H1 (cell line): ENCODE results near the gene TNFRSF14. TPM values are rescaled to one million over a fixed set of nuclear protein-coding genes. Genes with fewer than 3 reads are reported as not detected.
A peak's percentile ranks its signal among the peaks of the same experiment; 100 is the strongest.

ENCODE experiments used
- CTCF ChIA-PET: fragments of 300-600 bp; sonication (Branson Sonifier 250); formaldehyde crosslinking; loops from one replicate; lab custom pipeline; 2021; ENCODE audit not compliant: partially characterized antibody; lab: Charles Lee
- POLR2A ChIA-PET: fragments of 300-600 bp; sonication (Branson Sonifier 250); formaldehyde crosslinking; loops from one replicate; lab custom pipeline; 2021; ENCODE audit warnings: inconsistent platforms; ENCODE audit not compliant: partially characterized antibody; lab: Charles Lee
- DNase-seq, 2 experiments: peaks; one replicate each; pipeline versions ENCODE4 v3.0.0 to v3.0.0-alpha.2; 2010 to 2022; ENCODE audit warnings: low spot score in 2 of 2, low read depth in 1 of 2, mixed read lengths in 1 of 2
- FAIRE-seq: peaks from 2 replicates; lab custom pipeline; 2011; peaks lifted over from hg19 to GRCh38; lab: Jason Lieb, UNC
- H2AFZ ChIP-seq: 2 replicates; pipeline ENCODE4 v1.8.1; 2012; ENCODE audit warnings: low read length, inconsistent platforms
- H2AK5ac ChIP-seq: 2 replicates; pipeline ENCODE4 v1.6.1; 2013; ENCODE audit warnings: low read depth, low read length
- H2BK120ac ChIP-seq: replicated peaks from 2 replicates; pipeline ENCODE3; 2013; ENCODE audit warnings: low read depth, low read length, inconsistent platforms
- H2BK12ac ChIP-seq: 2 replicates; pipeline ENCODE4 v1.6.1; 2013; ENCODE audit warnings: low read depth, low read length
- H2BK15ac ChIP-seq: 2 replicates; pipeline ENCODE4 v1.6.1; 2013; ENCODE audit warnings: low read length
- H2BK20ac ChIP-seq: 2 replicates; pipeline ENCODE4 v1.6.1; 2013; ENCODE audit warnings: low read length
- H2BK5ac ChIP-seq: 2 replicates; pipeline ENCODE4 v1.6.1; 2013; ENCODE audit warnings: low read depth, low read length
- H3K14ac ChIP-seq: 2 replicates; pipeline ENCODE4 v1.6.1; 2013; ENCODE audit warnings: inconsistent platforms; ENCODE audit not compliant: insufficient read length
- H3K18ac ChIP-seq: 2 replicates; pipeline ENCODE4 v1.6.1; 2013; ENCODE audit warnings: low read length; ENCODE audit errors: extremely low read depth
- H3K23ac ChIP-seq: 2 replicates; pipeline ENCODE4 v1.6.1; 2013; ENCODE audit warnings: inconsistent platforms; ENCODE audit not compliant: insufficient read length
- H3K23me2 ChIP-seq: 2 replicates; pipeline ENCODE4 v1.6.1; 2013; ENCODE audit warnings: low read depth, low read length
- H3K27ac ChIP-seq: 2 replicates; pipeline ENCODE4 v1.6.1; 2011; ENCODE audit warnings: low read depth, low read length, inconsistent platforms
- H3K27me3 ChIP-seq, 4 experiments: replicated peaks in 1 of 4; 1 replicate in 1 of 4; 2 replicates in 3 of 4; pipeline versions ENCODE4 v1.6.1 to v1.8.1; 2011 to 2013; ENCODE audit warnings: low read length in 3 of 4, mild to moderate bottlenecking in 3 of 4, inconsistent platforms in 2 of 4, mixed read lengths in 2 of 4, moderate library complexity in 1 of 4; ENCODE audit not compliant: control insufficient read depth in 3 of 4, insufficient read depth in 3 of 4; ENCODE audit errors: extremely low read depth in 1 of 4
- H3K36me3 ChIP-seq, 4 experiments: 2 replicates each; pipeline versions ENCODE4 v1.6.1 to v1.8.1; 2011 to 2013; ENCODE audit warnings: mild to moderate bottlenecking in 4 of 4, low read length in 3 of 4, moderate library complexity in 2 of 4, control low read depth in 1 of 4, inconsistent platforms in 1 of 4; ENCODE audit not compliant: insufficient read depth in 4 of 4, control insufficient read depth in 2 of 4
- H3K4ac ChIP-seq: replicated peaks from 2 replicates; pipeline ENCODE3; 2013; ENCODE audit warnings: low read length, low read depth, mixed read lengths, inconsistent platforms; ENCODE audit not compliant: insufficient read length
- H3K4me1 ChIP-seq, 4 experiments: replicated peaks in 1 of 4; 1 replicate in 1 of 4; 2 replicates in 3 of 4; pipeline versions ENCODE4 v1.6.1 to v1.8.1; 2011 to 2013; ENCODE audit warnings: low read length in 3 of 4, inconsistent platforms in 2 of 4, mixed read lengths in 1 of 4; ENCODE audit not compliant: insufficient read depth in 4 of 4, control insufficient read depth in 3 of 4
- H3K4me2 ChIP-seq, 2 experiments: 2 replicates each; pipeline versions ENCODE4 v1.6.1 to v1.8.1; 2011 to 2013; ENCODE audit warnings: low read depth in 2 of 2, low read length in 2 of 2, control low read depth in 1 of 2, inconsistent platforms in 1 of 2, mild to moderate bottlenecking in 1 of 2; ENCODE audit not compliant: insufficient read depth in 1 of 2
- H3K4me3 ChIP-seq, 4 experiments: fragments of 200-600, 300-600 bp in 1 of 4; sonication (generic), shearing (Covaris generic), sonication (Bioruptor Twin) in 1 of 4; 2 replicates each; pipeline versions ENCODE4 v1.5.1 to v1.8.1; 2011 to 2016; ENCODE audit warnings: low read length in 4 of 4, low read depth in 3 of 4, control low read depth in 2 of 4, inconsistent platforms in 2 of 4, mild to moderate bottlenecking in 2 of 4, mixed read lengths in 1 of 4, moderate library complexity in 1 of 4; ENCODE audit not compliant: insufficient read depth in 2 of 4; ENCODE audit errors: extremely low read depth in 1 of 4
- H3K56ac ChIP-seq: replicated peaks from 2 replicates; pipeline ENCODE3; 2013; ENCODE audit warnings: low read depth, mild to moderate bottlenecking, mixed read lengths, low read length, inconsistent platforms; ENCODE audit not compliant: insufficient read length
- H3K79me1 ChIP-seq: 2 replicates; pipeline ENCODE4 v1.6.1; 2013; ENCODE audit warnings: low read depth, low read length, control low read depth
- H3K79me2 ChIP-seq, 2 experiments: 2 replicates each; pipeline versions ENCODE4 v1.6.1 to v1.8.1; 2012 to 2013; ENCODE audit warnings: low read length in 2 of 2, mild to moderate bottlenecking in 2 of 2, inconsistent platforms in 1 of 2; ENCODE audit not compliant: insufficient read depth in 2 of 2, control insufficient read depth in 1 of 2
- H3K9ac ChIP-seq, 4 experiments: replicated peaks in 1 of 4; 1 replicate in 1 of 4; 2 replicates in 3 of 4; pipeline versions ENCODE4 v1.6.1 to v1.8.1; 2011 to 2013; ENCODE audit warnings: low read depth in 3 of 4, low read length in 3 of 4, control low read depth in 2 of 4, mild to moderate bottlenecking in 2 of 4, moderate library complexity in 2 of 4, inconsistent platforms in 1 of 4; ENCODE audit errors: extremely low read depth in 1 of 4
- H3K9me3 ChIP-seq, 2 experiments: 2 replicates each; pipeline versions ENCODE4 v1.6.1 to v1.8.1; 2012 to 2013; ENCODE audit warnings: mild to moderate bottlenecking in 2 of 2, moderate library complexity in 2 of 2, control low read depth in 1 of 2, inconsistent platforms in 1 of 2, low read depth in 1 of 2, low read length in 1 of 2, mixed read lengths in 1 of 2; ENCODE audit not compliant: insufficient read depth in 2 of 2
- H4K20me1 ChIP-seq, 2 experiments: replicated peaks in 1 of 2; 2 replicates each; pipeline versions ENCODE3 to v1.8.1; 2011 to 2013; ENCODE audit warnings: inconsistent platforms in 2 of 2, low read length in 2 of 2, mild to moderate bottlenecking in 1 of 2; ENCODE audit not compliant: insufficient read depth in 2 of 2, control insufficient read depth in 1 of 2
- H4K5ac ChIP-seq: 2 replicates; pipeline ENCODE4 v1.6.1; 2013; ENCODE audit warnings: low read length, low read depth, mixed read lengths, inconsistent platforms; ENCODE audit not compliant: insufficient read length
- H4K8ac ChIP-seq: 2 replicates; pipeline ENCODE4 v1.8.0; 2013; ENCODE audit warnings: mild to moderate bottlenecking, moderate library complexity, low read length, inconsistent platforms; ENCODE audit not compliant: insufficient read depth; ENCODE audit errors: extremely low read depth
- H4K91ac ChIP-seq: replicated peaks from 2 replicates; pipeline ENCODE3; 2013; ENCODE audit warnings: low read length, mixed read lengths, inconsistent platforms; ENCODE audit not compliant: insufficient read length
- ASH2L ChIP-seq: fragments of 200-600, 300-600 bp; sonication (generic); IDR thresholded peaks from one replicate; pipeline ENCODE4 v1.7.1; 2017; ENCODE audit warnings: low read length
- BACH1 ChIP-seq: IDR thresholded peaks from 2 replicates; pipeline ENCODE4 v1.6.1; 2012; ENCODE audit warnings: low read length, improper control_type of control experiment
- BCL11A ChIP-seq, 2 experiments: IDR thresholded peaks; one replicate each; pipeline ENCODE4 v1.6.1; 2011; ENCODE audit warnings: low read depth in 2 of 2, low read length in 2 of 2, mild to moderate bottlenecking in 2 of 2
- EP300 ChIP-seq, 2 experiments: IDR thresholded peaks; 1 replicate in 1 of 2; 2 replicates in 1 of 2; pipeline ENCODE4 v1.6.1; 2011 to 2012; ENCODE audit warnings: low read depth in 2 of 2, low read length in 2 of 2, mild to moderate bottlenecking in 2 of 2, borderline replicate concordance in 1 of 2, inconsistent platforms in 1 of 2, moderate library complexity in 1 of 2
- GABPA ChIP-seq: IDR thresholded peaks from 2 replicates; pipeline ENCODE4 v1.6.1; 2011; ENCODE audit warnings: mild to moderate bottlenecking, low read length, moderate library complexity, borderline replicate concordance; ENCODE audit not compliant: insufficient read depth
- GTF2F1 ChIP-seq: IDR thresholded peaks from 2 replicates; pipeline ENCODE4 v1.6.1; 2012; ENCODE audit warnings: low read depth, low read length, improper control_type of control experiment, borderline replicate concordance
- RXRA ChIP-seq: IDR thresholded peaks from 2 replicates; pipeline ENCODE4 v1.6.1; 2011; ENCODE audit warnings: low read depth, mild to moderate bottlenecking, low read length, moderate library complexity; ENCODE audit not compliant: insufficient read depth
- SP1 ChIP-seq: IDR thresholded peaks from 2 replicates; pipeline ENCODE4 v1.6.1; 2011; ENCODE audit warnings: low read depth, low read length
- SUZ12 ChIP-seq: fragments of 200-600 bp; sonication (generic); IDR thresholded peaks from 2 replicates; pipeline ENCODE4 v1.6.1; 2012; ENCODE audit warnings: mild to moderate bottlenecking, inconsistent platforms, low read length, moderate library complexity, mixed read lengths
- ZNF274 ChIP-seq: IDR thresholded peaks from 2 replicates; pipeline ENCODE4 v1.7.0; 2012; ENCODE audit warnings: low read length, borderline replicate concordance; ENCODE audit errors: extremely low read depth
- WGBS, 2 experiments: shearing (Covaris generic) in 1 of 2; methylation state at CpG; one replicate each; pipeline versions ENCODE4 v1.1.6 to v1.1.7; 2013 to 2015; ENCODE audit warnings: low lambda C conversion rate in 2 of 2, mixed read lengths in 2 of 2, inconsistent platforms in 1 of 2, low coverage in 1 of 2, missing lambda C conversion rate in 1 of 2; ENCODE audit not compliant: insufficient replicate concordance in 2 of 2, insufficient coverage in 1 of 2, insufficient read length in 1 of 2; ENCODE audit errors: extremely low coverage in 1 of 2, missing lambda C conversion rate in 1 of 2; 5-methylcytosine and 5-hydroxymethylcytosine counted together
- polyA plus RNA-seq, 7 experiments: library from polyadenylated mRNA; depleted of rRNA in 3 of 7; stranded (reverse) in 5 of 7; unstranded in 2 of 7; fragments of >200 nt in 5 of 7; fragments of 200-250 nt in 2 of 7; gene quantifications; 1 replicate in 5 of 7; 2 replicates in 1 of 7; 4 replicates in 1 of 7; pipeline versions ENCODE4 v1.2.1 to v1.2.3, GENCODE V29; 2011 to 2013; ENCODE audit warnings: missing spikeins in 2 of 7, mixed read lengths in 2 of 7
- total RNA-seq: library from RNA; stranded (reverse); fragmentation: NEBNext Ultra II Directional; extraction: Animal tissue kit (Norgen Biotek cat#: 25700); gene quantifications from 2 replicates; pipeline ENCODE4 v1.2.1, GENCODE V29; 2021

Gene TNFRSF14
- total and polyA plus RNA-seq, 2 of the 8 experiments (the other 6 are each of a cell fraction or from before 2014, with no cell fraction given), result 0.36 to 0.50 TPM

DNA sequence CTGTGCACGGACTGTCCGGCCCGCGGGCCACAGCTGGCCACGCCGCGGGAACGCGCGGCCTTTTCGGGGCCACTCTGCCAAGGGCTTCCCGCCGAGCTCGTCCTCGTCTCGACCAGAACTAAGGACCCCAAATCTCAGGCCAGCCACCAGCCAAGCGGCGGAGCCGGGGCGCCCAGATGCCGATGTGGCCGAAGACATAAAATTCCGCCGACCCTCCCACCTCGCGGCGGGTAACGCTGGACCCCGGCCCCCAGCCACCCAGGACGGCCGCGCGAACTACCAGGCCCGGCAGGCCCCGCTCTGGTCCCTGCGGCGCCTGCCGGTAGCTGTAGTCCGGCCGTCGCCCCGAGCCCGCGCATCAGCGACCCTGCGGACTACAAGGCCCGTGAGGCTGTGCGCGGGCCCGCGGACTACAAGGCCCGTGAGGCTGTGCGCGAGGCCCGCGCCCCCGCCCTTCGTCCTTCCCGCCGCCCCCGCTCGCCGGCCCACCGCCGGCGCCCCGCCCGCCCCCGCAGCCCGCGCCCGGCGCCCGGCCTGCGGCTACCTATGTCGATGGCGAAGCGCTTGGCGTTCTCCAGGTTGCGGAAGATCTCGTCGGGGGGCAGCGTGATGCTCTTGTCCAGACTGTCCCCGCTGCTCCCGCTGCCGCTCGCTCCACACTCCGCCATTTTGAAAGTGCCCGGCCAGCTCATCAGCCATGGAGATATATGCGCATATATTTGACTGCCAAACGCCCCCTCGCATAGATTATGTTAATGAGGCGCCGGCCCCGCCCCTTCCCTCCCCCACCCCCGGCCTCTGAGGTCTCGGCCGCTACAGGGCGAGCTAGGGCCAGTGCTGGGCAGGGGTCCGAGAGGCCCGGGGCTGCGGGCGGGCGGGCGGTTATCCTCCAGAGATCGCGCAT, 30.0 kb upstream of the TNFRSF14 start, which contains the start of gene PANK4:
Gene PANK4, minus strand, starts transcription at position 677 of the 904 bp plus-strand sequence. Its CDS starts 9 bp downstream, at position 668.
- no peak within 1 kb of the TSS for H2BK5ac ChIP-seq
- no peak within 1 kb of the TSS for H2AFZ ChIP-seq
- H3K4me2 ChIP-seq, result peak within 1 kb of the TSS; percentile 78 to 94
- peak within 1 kb of the TSS; percentile 62; the same call in 1 of the 2 replicates for H3K18ac ChIP-seq
- peaks cover 14 to 44% of the 10 kb centered on the region in 2 experiments for H3K79me2 ChIP-seq
- no peak for FAIRE-seq
- H3K9ac ChIP-seq, result peak within 1 kb of the TSS; percentile 34 to 78 (median 68); a peak in 6 of 7 replicates
- ChIA-PET CTCF (interaction anchor here (0.7 to 4.9 kb wide), 8 partner anchors 9 to 792 kb away, joined by 3 to 27 read pairs (median 3); no protein-coding TSS in a partner anchor), POLR2A (interaction anchor here (0.8 to 3.2 kb wide), 12 partner anchors 9 to 542 kb away, joined by 3 to 13 read pairs (median 4); partner anchors contain the start of gene PRDM16)
- H3K14ac ChIP-seq, result no peak within 1 kb of the TSS
- no peak within 1 kb of the TSS for H3K56ac ChIP-seq
- peak within 1 kb of the TSS; percentile 60; the same call in 1 of the 2 replicates for H3K27ac ChIP-seq
- peaks cover 0 to 40% (median 21%) of the 10 kb centered on the region in 4 experiments; a peak in 6 of 7 replicates for H3K4me1 ChIP-seq
- H3K36me3 ChIP-seq, result peaks cover 0 to 2% (median under 1%) of the 10 kb centered on the region in 4 experiments; a peak in 2 of 8 replicates
- H2BK15ac ChIP-seq, result no peak within 1 kb of the TSS
- H3K27me3 ChIP-seq, result peaks cover 22 to 45% (median 42%) of the 10 kb centered on the region in 4 experiments
- DNase-seq, result peak; percentile 66 to 88
- H2BK20ac ChIP-seq, result no peak within 1 kb of the TSS
- H4K8ac ChIP-seq, result peak within 1 kb of the TSS; percentile 95; the same call in 1 of the 2 replicates
- peaks cover 33 to 45% of the 10 kb centered on the region in 2 experiments for H4K20me1 ChIP-seq
- peak within 1 kb of the TSS; percentile 95 for H4K5ac ChIP-seq
- no peak within 1 kb of the TSS for H4K91ac ChIP-seq
- peak within 1 kb of the TSS; percentile 39; the same call in 1 of the 2 replicates for H2BK12ac ChIP-seq
- no peak within 1 kb of the TSS for H2BK120ac ChIP-seq
- H3K23ac ChIP-seq, result no peak within 1 kb of the TSS
- 1% methylated on average over 37 of the region's 107 CpGs; no CpG with 5 or more reads in 1 of the 2 experiments for whole genome bisulfite sequencing, 2 experiments
- peaks cover 27% of the 10 kb centered on the region for H3K79me1 ChIP-seq
- peak within 1 kb of the TSS; percentile 51 to 94 (median 90) for H3K4me3 ChIP-seq
- H3K4ac ChIP-seq, result no peak within 1 kb of the TSS
- peaks cover 7% of the 10 kb centered on the region; the same call in 1 of the 2 replicates for H3K23me2 ChIP-seq
- 0 out of 2 replicates have a peak within 1 kb of the TSS, but pooled peaks have one; percentile 24 for H2AK5ac ChIP-seq
- no peaks in the 10 kb centered on the region for H3K9me3 ChIP-seq
- TF ChIP-seq EP300 (IDR thresholded peaks at IDR 0.05; ENCODE audit: borderline replicate concordance in 1 of 2, low read depth in 2 of 2, low read length in 2 of 2) (no peak), RXRA (no peak), BCL11A (IDR thresholded peaks at IDR 0.05; ENCODE audit: low read depth in 2 of 2, low read length in 2 of 2) (no peak), SUZ12 (no peak), GTF2F1 (no peak), ASH2L (peak; percentile 54), SP1 (0 out of 2 replicates have a peak, but pooled peaks have one; percentile 6), ZNF274 (no peak), BACH1 (no peak), GABPA (no peak)
